Heart left ventricle (tissue), 16 donors: ENCODE data around the gene CNN3. TPM values are rescaled to one million over a fixed set of nuclear protein-coding genes. Genes with fewer than 3 reads are reported as not detected.

Experiments
- ATAC-seq, 4 donors: fragments of 200-7000 bp; cut with Tn5 transposase; one replicate each; pipeline ENCODE4 v1.9.1; 2020 to 2022; ENCODE audit warnings: moderate library complexity in 4 of 4, mild to moderate bottlenecking in 3 of 4, moderate number of reproducible peaks in 1 of 4
- DNase-seq, 5 donors: peaks; one replicate each; pipeline ENCODE4 v3.0.0-alpha.2; 2020
- H3K27ac ChIP-seq, 12 donors: fragments of 200-600 bp; sonication (generic) in 4 of 12; one replicate each; pipeline versions ENCODE4 v1.5.0 to v1.8.0; 2016 to 2022; ENCODE audit warnings: mild to moderate bottlenecking in 2 of 12
- H3K27me3 ChIP-seq, 9 donors: fragments of 200-600 bp; sonication (generic) in 2 of 9; one replicate each; pipeline versions ENCODE4 v1.5.1 to v1.8.0; 2016 to 2022; ENCODE audit warnings: mild to moderate bottlenecking in 3 of 9
- H3K36me3 ChIP-seq, 9 donors: fragments of 200-600 bp; sonication (generic) in 2 of 9; one replicate each; pipeline versions ENCODE4 v1.5.0 to v1.8.0; 2018 to 2022; ENCODE audit warnings: mild to moderate bottlenecking in 2 of 9
- H3K4me1 ChIP-seq, 12 donors: fragments of 200-600 bp; sonication (generic) in 4 of 12; one replicate each; pipeline versions ENCODE4 v1.5.0 to v1.8.0; 2016 to 2022; ENCODE audit warnings: mild to moderate bottlenecking in 3 of 12
- H3K4me3 ChIP-seq, 12 donors: fragments of 200-600 bp; sonication (generic) in 4 of 12; one replicate each; pipeline versions ENCODE4 v1.5.0 to v1.8.0; 2017 to 2022; ENCODE audit warnings: mild to moderate bottlenecking in 9 of 12, moderate library complexity in 4 of 12
- H3K9me3 ChIP-seq, 12 donors: fragments of 200-600 bp; sonication (generic) in 4 of 12; one replicate each; pipeline versions ENCODE4 v1.5.0 to v1.8.0; 2016 to 2022; ENCODE audit warnings: mild to moderate bottlenecking in 1 of 12
- POLR2A ChIP-seq, 2 donors: fragments of 450-650 bp; IDR thresholded peaks; one replicate each; pipeline ENCODE4 v1.6.1; 2017; ENCODE audit warnings: antibody characterized with exemption in 2 of 2, mild to moderate bottlenecking in 2 of 2, moderate library complexity in 2 of 2
- WGBS, 4 donors: extraction: QIAGEN DNeasy Blood & Tissue Kit in 2 of 4; methylation state at CpG; one replicate each; pipeline versions ENCODE4 v1.1.5 to v1.1.7; 2013 to 2018; 5-methylcytosine and 5-hydroxymethylcytosine counted together
- intact Hi-C, 10 donors: fragments of 100-400 bp; cut with DNase I; formaldehyde crosslinking; loops; one replicate each; pipeline versions ENCODE4 v1.11.1 to v1.14.2; 2022
- polyA plus RNA-seq, 2 donors: library from polyadenylated mRNA; stranded (reverse); fragments of 200-250 nt; gene quantifications; one replicate each; pipeline ENCODE4 v1.2.3, GENCODE V29; 2013
- total RNA-seq, 9 donors: library from RNA; depleted of rRNA in 2 of 9; stranded (reverse); fragments of >200 nt in 2 of 9; fragmentation: NEBNext Ultra II Directional in 3 of 9; extraction: Animal tissue kit (Norgen Biotek cat#: 25700) in 3 of 9; gene quantifications; one replicate each; pipeline versions ENCODE4 v1.1.0 to v1.2.4, GENCODE V29; 2016 to 2023
- TF ChIP-seq, protein P1 (sequence below), 12 donors: fragments of 200-600 bp; sonication (generic) in 4 of 12; IDR thresholded peaks; one replicate each; pipeline versions ENCODE4 v1.5.0 to v1.8.0; 2018 to 2022; ENCODE audit warnings: antibody characterized with exemption in 12 of 12, mild to moderate bottlenecking in 5 of 12
- donor health status: ischemic (EF 13 %, LVEDD 7.1; RV severe dilation, severe dysfunction).
- donor health status: healthy with polysubstance abuse.
- donor health status: DM: no; HTN: yes; CAD: no.
- donor health status: DM: no; HTN: no; CAD: no.
- donor health status: ischemic (EF 25% LVEDD 6.9; RV normal size, moderate dysfunction).
- donor health status: ischemic (EF 25% LVEDD 5.7; RV mildly dilated, moderate dysfunction).
- donor health status: healthy.
- donor health status: DM: yes; HTN: yes; CAD: no.
- donor health status: ischemic (EF 35%, LVEDD 5.7; RV mildly dilated, moderate dysfunction).
- donor health status: nonischemic (EF 11% LVEDD 7.7; RV severe dilation, severe dysfunction).
- donor health status: DM: yes; HTN: yes; CAD: no.
- donor health status: PGD.
- donor health status: ischemic (EF 29% LVEDD 5.4; RV normal size, mild dysfunction).
- donor health status: nonischemic (EF 23%, LVEDD 6.1; RV moderate dilation, normal function).

Gene CNN3
- total and polyA plus RNA-seq, 11 donors = 23.8 to 115 (median 73.8) TPM

GRCh38 chr1:94852788-94853187 is 74.1 kb downstream of the CNN3 start:
- ATAC-seq (no peak), DNase-seq (no peak)
- H3K9me3 ChIP-seq = no peaks in the 10 kb centered on the region
- H3K27ac ChIP-seq = peak overlapping the region in 1 of 12 donors; percentile 7
- TF ChIP-seq, protein P1, sequence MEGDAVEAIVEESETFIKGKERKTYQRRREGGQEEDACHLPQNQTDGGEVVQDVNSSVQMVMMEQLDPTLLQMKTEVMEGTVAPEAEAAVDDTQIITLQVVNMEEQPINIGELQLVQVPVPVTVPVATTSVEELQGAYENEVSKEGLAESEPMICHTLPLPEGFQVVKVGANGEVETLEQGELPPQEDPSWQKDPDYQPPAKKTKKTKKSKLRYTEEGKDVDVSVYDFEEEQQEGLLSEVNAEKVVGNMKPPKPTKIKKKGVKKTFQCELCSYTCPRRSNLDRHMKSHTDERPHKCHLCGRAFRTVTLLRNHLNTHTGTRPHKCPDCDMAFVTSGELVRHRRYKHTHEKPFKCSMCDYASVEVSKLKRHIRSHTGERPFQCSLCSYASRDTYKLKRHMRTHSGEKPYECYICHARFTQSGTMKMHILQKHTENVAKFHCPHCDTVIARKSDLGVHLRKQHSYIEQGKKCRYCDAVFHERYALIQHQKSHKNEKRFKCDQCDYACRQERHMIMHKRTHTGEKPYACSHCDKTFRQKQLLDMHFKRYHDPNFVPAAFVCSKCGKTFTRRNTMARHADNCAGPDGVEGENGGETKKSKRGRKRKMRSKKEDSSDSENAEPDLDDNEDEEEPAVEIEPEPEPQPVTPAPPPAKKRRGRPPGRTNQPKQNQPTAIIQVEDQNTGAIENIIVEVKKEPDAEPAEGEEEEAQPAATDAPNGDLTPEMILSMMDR (IDR thresholded peaks at IDR 0.05) = peak in 4 of 12 donors; percentile 18 to 38 (median 33)
- TF ChIP-seq POLR2A (IDR thresholded peaks at IDR 0.05) = no peak
- WGBS, 4 donors = 24 to 42% (median 28%) methylated on average over 2 of the region's 2 CpGs
- intact Hi-C loops = loop anchor here in 3 of 10 donors (10.0 kb wide), 3 partner anchors 62 to 382 kb away; partner anchors contain the start of genes CNN3 (in 1 of the 3) and RWDD3 (in 1 of the 3)
- H3K4me3 ChIP-seq = no peak overlapping the region
- H3K36me3 ChIP-seq = no peaks in the 10 kb centered on the region
- no peaks in the 10 kb centered on the region for H3K27me3 ChIP-seq
- H3K4me1 ChIP-seq = peaks cover 0 to 47% (median 17%) of the 10 kb centered on the region in 12 donors

DNA sequence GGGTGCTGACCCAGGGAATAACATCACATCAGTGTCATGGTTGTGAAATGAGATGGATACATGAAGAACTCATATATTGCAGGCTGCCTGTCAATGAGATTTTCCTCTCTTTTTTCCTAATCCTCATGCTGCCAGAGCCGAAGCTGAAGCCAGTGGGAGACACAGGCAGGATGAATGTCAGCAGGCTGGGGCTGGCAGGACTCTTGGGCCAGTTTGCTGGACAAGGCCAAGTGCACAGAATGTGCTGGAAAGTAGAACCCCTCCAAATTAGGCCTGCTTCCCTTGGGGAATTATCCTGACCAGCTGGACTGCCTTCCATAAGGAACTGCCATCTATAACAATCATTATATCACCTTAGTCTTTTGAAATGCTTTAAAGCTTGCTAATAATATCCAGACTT is 75.3 kb downstream of the CNN3 start:
- H3K9me3 ChIP-seq = no peaks in the 10 kb centered on the region
- intact Hi-C loops = loop anchor here in 3 of 10 donors (2.0 to 10.0 kb wide), 4 partner anchors 63 to 383 kb away; partner anchors contain the start of genes CNN3 (in 1 of the 3) and RWDD3 (in 1 of the 3)
- DNase-seq (no peak), ATAC-seq (no peak)
- no peaks in the 10 kb centered on the region for H3K36me3 ChIP-seq
- TF ChIP-seq, protein P1 (IDR thresholded peaks at IDR 0.05) = no peak
- no peak for TF ChIP-seq POLR2A (IDR thresholded peaks at IDR 0.05)
- WGBS, 4 donors = 33 to 60% (median 41%) methylated on average over 1 of the region's 1 CpG
- H3K27me3 ChIP-seq = no peaks in the 10 kb centered on the region
- peaks cover 0 to 47% (median 17%) of the 10 kb centered on the region in 12 donors for H3K4me1 ChIP-seq
- H3K27ac ChIP-seq = peak overlapping the region in 2 of 12 donors; percentile 23 to 25
- H3K4me3 ChIP-seq = no peak overlapping the region

Other genes starting within 250 kb of the CNN3 start
- gene SLC44A3, start 106.8 kb downstream of the CNN3 start, total RNA-seq = 1 to 10 TPM; 2.7 to 8.8 (median 5.9) TPM
- 1 to 10 TPM; 1.3 to 1.4 TPM for gene SLC44A3, start 106.8 kb downstream of the CNN3 start, polyA plus RNA-seq
- 1 to 10 TPM in 7 of 9 donors, under 1 TPM in 2; 0.56 to 4.7 (median 3.2) TPM for gene ALG14, start 145.8 kb upstream of the CNN3 start, total RNA-seq
- gene ALG14, start 145.8 kb upstream of the CNN3 start, polyA plus RNA-seq = 1 to 10 TPM in 1 of 2 donors, under 1 TPM in 1; 0.76 to 1.8 TPM
- gene TLCD4, start 190.2 kb upstream of the CNN3 start, total RNA-seq = 10 to 100 TPM; 27.6 to 82.7 (median 66.9) TPM
- 10 to 100 TPM; 13.0 to 17.7 TPM for gene TLCD4, start 190.2 kb upstream of the CNN3 start, polyA plus RNA-seq